Left lobe of liver (tissue), 2 donors: ENCODE data around the gene FREM1. TPM values are rescaled to one million over a fixed set of nuclear protein-coding genes. Genes with fewer than 3 reads are reported as not detected.

ENCODE experiments used
- ATAC-seq: fragments of 200-7000 bp; cut with Tn5 transposase; one replicate; pipeline ENCODE4 v1.9.1; 2020; ENCODE audit warnings: mild to moderate bottlenecking, moderate library complexity
- DNase-seq: peaks from one replicate; pipeline ENCODE4 v3.0.0-alpha.2; 2020; ENCODE audit warnings: low spot score
- total RNA-seq: library from RNA; stranded (reverse); gene quantifications from one replicate; pipeline ENCODE4 v1.2.1, GENCODE V29; 2021
- donor health status: DM: no; HTN: no; CAD: no; lungs with moderate emphysema.
- donor health status: DM: no; HTN: yes; CAD: no.

Gene FREM1
- total RNA-seq, 1 donor from 2014 or later = 0.86 TPM

GRCh38 chr9:14911046-14911445 lies 818 bp upstream of the FREM1 start:
- no peak for ATAC-seq
- no peak for DNase-seq

- DNase-seq (no peak), ATAC-seq (no peak)
Measured at GRCh38 chr9:14909601-14909960, 647 bp downstream of the FREM1 start.

GRCh38 chr9:14909181-14909580 lies 1.0 kb downstream of the FREM1 start:
- no peak for ATAC-seq
- no peak for DNase-seq

GRCh38 chr9:14908295-14909180 lies 1.7 kb downstream of the FREM1 start:
- DNase-seq (no peak), ATAC-seq (no peak)

GRCh38 chr9:14907696-14908095 lies 2.5 kb downstream of the FREM1 start:
- ATAC-seq (no peak), DNase-seq (no peak)

GRCh38 chr9:14907360-14907685 lies 2.9 kb downstream of the FREM1 start:
- ATAC-seq (no peak), DNase-seq (no peak)

GRCh38 chr9:14906644-14907359 lies 3.4 kb downstream of the FREM1 start:
- no peak for ATAC-seq

GRCh38 chr9:14906000-14906399 lies 4.2 kb downstream of the FREM1 start:
- no peak for ATAC-seq
- DNase-seq = no peak

More at GRCh38 chr9:14906644-14907359, 3.4 kb downstream of the FREM1 start:
- no peak for DNase-seq

- ATAC-seq (no peak), DNase-seq (no peak)
Measured at GRCh38 chr9:14903040-14903439, 7.2 kb downstream of the FREM1 start.

- DNase-seq = no peak
- ATAC-seq = no peak
Measured at GRCh38 chr9:14902561-14902960, 7.7 kb downstream of the FREM1 start.

GRCh38 chr9:14899815-14900193 lies 10.4 kb downstream of the FREM1 start:
- ATAC-seq = no peak
- no peak for DNase-seq

GRCh38 chr9:14899042-14899814 lies 11.0 kb downstream of the FREM1 start:
- ATAC-seq = no peak
- DNase-seq = no peak

- ATAC-seq (no peak), DNase-seq (no peak)
Measured at GRCh38 chr9:14895806-14896205, 14.4 kb downstream of the FREM1 start.

GRCh38 chr9:14893280-14893679 lies 16.9 kb downstream of the FREM1 start:
- ATAC-seq (no peak), DNase-seq (no peak)

- ATAC-seq = no peak
- no peak for DNase-seq
Measured at GRCh38 chr9:14891332-14891731, 18.9 kb downstream of the FREM1 start.

GRCh38 chr9:14889451-14889850 lies 20.8 kb downstream of the FREM1 start:
- no peak for ATAC-seq
- DNase-seq = no peak

GRCh38 chr9:14888875-14889274 lies 21.4 kb downstream of the FREM1 start:
- DNase-seq = no peak
- no peak for ATAC-seq

GRCh38 chr9:14888272-14888671 lies 22.0 kb downstream of the FREM1 start:
- ATAC-seq (no peak), DNase-seq (no peak)

- DNase-seq = no peak
- ATAC-seq = no peak
Measured at GRCh38 chr9:14887149-14887548, 23.1 kb downstream of the FREM1 start.

GRCh38 chr9:14883310-14883944 lies 26.8 kb downstream of the FREM1 start:
- ATAC-seq (no peak), DNase-seq (no peak)

- DNase-seq (no peak), ATAC-seq (no peak)
Measured at GRCh38 chr9:14882090-14882489, 28.1 kb downstream of the FREM1 start.
